Endothelial cell of umbilical vein (primary cell): ENCODE results near the gene DUOX2. TPM values are rescaled to one million over a fixed set of nuclear protein-coding genes. Genes with fewer than 3 reads are reported as not detected.

Source experiments
- BruUV-seq: library from RNA; stranded (reverse); fragments of 400-500 nt; replicated peaks from 2 replicates; lab custom pipeline; 2021; lab: Mats Ljungman, UMichigan
- CTCF ChIA-PET: fragments of 300-600, 350-600 bp; sonication (Branson Sonifier 250); formaldehyde crosslinking; loops from one replicate; lab custom pipeline; 2021; ENCODE audit warnings: antibody characterized with exemption, inconsistent platforms; lab: Charles Lee
- POLR2A ChIA-PET: fragments of 300-600, 350-600 bp; sonication (Branson Sonifier 250); formaldehyde crosslinking; loops from one replicate; lab custom pipeline; 2021; ENCODE audit warnings: antibody characterized with exemption, inconsistent platforms; lab: Charles Lee
- DNase-seq: peaks from one replicate; pipeline ENCODE4 v3.0.0-alpha.2; 2011; ENCODE audit warnings: low read depth, low spot score
- FAIRE-seq: peaks from 2 replicates; lab custom pipeline; 2011; peaks lifted over from hg19 to GRCh38; lab: Jason Lieb, UNC
- H2AFZ ChIP-seq: 2 replicates; pipeline ENCODE4 v1.6.0; 2012; ENCODE audit warnings: low read depth, low read length, control low read depth, inconsistent platforms
- H3K27ac ChIP-seq: 2 replicates; pipeline ENCODE4 v1.5.1; 2011; ENCODE audit warnings: low read depth, mild to moderate bottlenecking, control low read depth, low read length, moderate library complexity; ENCODE audit not compliant: insufficient read depth
- H3K27me3 ChIP-seq, 2 experiments: 2 replicates each; pipeline versions ENCODE4 v1.6.0 to v1.6.1; 2011; ENCODE audit warnings: low read length in 2 of 2, mixed read lengths in 1 of 2; ENCODE audit not compliant: control insufficient read depth in 2 of 2, insufficient read depth in 2 of 2
- H3K36me3 ChIP-seq, 2 experiments: 2 replicates in 1 of 2; 3 replicates in 1 of 2; pipeline ENCODE4 v1.5.1; 2011; ENCODE audit warnings: low read length in 2 of 2, mild to moderate bottlenecking in 1 of 2, moderate library complexity in 1 of 2; ENCODE audit not compliant: control insufficient read depth in 2 of 2, insufficient read depth in 2 of 2; ENCODE audit errors: extremely low read depth in 1 of 2
- H3K4me1 ChIP-seq: 3 replicates; pipeline ENCODE4 v1.5.1; 2011; ENCODE audit warnings: mild to moderate bottlenecking, low read length; ENCODE audit not compliant: control insufficient read depth, insufficient read depth; ENCODE audit errors: extremely low read depth
- H3K4me2 ChIP-seq: 2 replicates; pipeline ENCODE4 v1.6.1; 2011; ENCODE audit warnings: low read length, control low read depth, mixed read lengths; ENCODE audit not compliant: insufficient read depth
- H3K4me3 ChIP-seq, 3 experiments: fragments of 200-600 bp in 1 of 3; sonication (generic), shearing (Covaris generic) in 1 of 3; replicated peaks in 1 of 3; 2 replicates each; pipeline ENCODE4 v1.5.1; 2011 to 2016; ENCODE audit warnings: control low read depth in 3 of 3, low read length in 3 of 3, mild to moderate bottlenecking in 2 of 3, inconsistent platforms in 1 of 3, low read depth in 1 of 3, moderate library complexity in 1 of 3; ENCODE audit not compliant: insufficient read depth in 1 of 3
- H3K79me2 ChIP-seq: 2 replicates; pipeline ENCODE4 v1.6.0; 2012; ENCODE audit warnings: low read length, inconsistent platforms; ENCODE audit not compliant: control insufficient read depth, insufficient read depth
- H3K9ac ChIP-seq: replicated peaks from 2 replicates; pipeline ENCODE3; 2011; ENCODE audit warnings: low read length, control low read depth; ENCODE audit not compliant: insufficient read depth; ENCODE audit errors: extremely low read depth
- H3K9me1 ChIP-seq: replicated peaks from 3 replicates; pipeline ENCODE4 v1.6.0; 2011; ENCODE audit warnings: mild to moderate bottlenecking, low read length; ENCODE audit not compliant: control insufficient read depth, insufficient read depth; ENCODE audit errors: extremely low read depth
- H3K9me3 ChIP-seq: replicated peaks from 2 replicates; pipeline ENCODE4 v1.5.1; 2012; ENCODE audit warnings: low read length, inconsistent platforms; ENCODE audit not compliant: control insufficient read depth, insufficient read depth
- H4K20me1 ChIP-seq: replicated peaks from 2 replicates; pipeline ENCODE3; 2011; ENCODE audit warnings: mild to moderate bottlenecking, low read length; ENCODE audit not compliant: control insufficient read depth, insufficient read depth; ENCODE audit errors: extremely low read depth
- CTCF ChIP-seq, 2 donors: IDR thresholded peaks; 1 replicate in 1 of 2; 2 replicates in 1 of 2; pipeline ENCODE4 v1.5.1; 2011; ENCODE audit warnings: low read length in 2 of 2, mild to moderate bottlenecking in 2 of 2, moderate library complexity in 2 of 2, control low read depth in 1 of 2, inconsistent platforms in 1 of 2, low read depth in 1 of 2; ENCODE audit not compliant: insufficient read depth in 1 of 2; ENCODE audit errors: extremely low read depth in 1 of 2
- EZH2 ChIP-seq: IDR thresholded peaks from 2 replicates; pipeline ENCODE4 v1.6.1; 2012; ENCODE audit warnings: borderline replicate concordance, low read depth, mild to moderate bottlenecking, moderate library complexity, low read length, inconsistent platforms; ENCODE audit not compliant: severe bottlenecking
- FOS ChIP-seq: IDR thresholded peaks from 2 replicates; pipeline ENCODE4 v1.6.1; 2011; ENCODE audit warnings: mild to moderate bottlenecking, low read length, moderate library complexity, borderline replicate concordance; ENCODE audit not compliant: insufficient read depth
- JUN ChIP-seq: IDR thresholded peaks from 2 replicates; pipeline ENCODE4 v1.6.1; 2011; ENCODE audit warnings: borderline replicate concordance, low read depth; ENCODE audit not compliant: insufficient read length, insufficient read depth
- dilution Hi-C: fragments of 300-500 bp; cut with MboI; formaldehyde crosslinking; loops from one replicate; pipeline ENCODE4 v1.15.0; 2019; ENCODE audit warnings: low sequenced_read_pairs; ENCODE audit not compliant: extremely low pct_ligation_motif_present
- intact Hi-C: fragments of 100-400 bp; cut with micrococcal nuclease; formaldehyde crosslinking; loops from one replicate; pipeline ENCODE4 v1.10.0; 2022
- polyA plus RNA-seq, 4 experiments: library from polyadenylated mRNA; depleted of rRNA in 3 of 4; stranded (reverse) in 3 of 4; unstranded in 1 of 4; fragments of >200 nt; gene quantifications; 2 replicates each; pipeline versions ENCODE4 v1.2.1 to v1.2.3, GENCODE V29; 2011 to 2012; ENCODE audit warnings: missing spikeins in 1 of 4
- total RNA-seq: library from RNA; stranded (reverse); gene quantifications from 2 replicates; pipeline ENCODE4 v1.2.3, GENCODE V29; 2021

Gene DUOX2
- total and polyA plus RNA-seq, 2 donors (not counting 3 experiments of a cell fraction or from before 2014, with no cell fraction given), result 0.01 TPM; not detected in 1

GRCh38 chr15:45136378-45136764, 22.4 kb upstream of the DUOX2 start:
- intact Hi-C loops, result no loop called here
- H3K4me1 ChIP-seq, result no peaks in the 10 kb centered on the region

More at GRCh38 chr15:45136378-45136764, 22.4 kb upstream of the DUOX2 start:
- H3K9ac ChIP-seq, result no peak overlapping the region
- DNase-seq (no peak), FAIRE-seq (no peak)
- dilution Hi-C loops, result no loop called here
- BruUV-seq, result no TSS peak
- peaks cover 43 to 48% of the 10 kb centered on the region in 2 experiments for H3K27me3 ChIP-seq
- H3K27ac ChIP-seq, result no peak overlapping the region
- no peaks in the 10 kb centered on the region for H3K79me2 ChIP-seq
- H3K4me2 ChIP-seq, result no peak overlapping the region
- no peaks in the 10 kb centered on the region for H3K9me3 ChIP-seq
- H4K20me1 ChIP-seq, result no peaks in the 10 kb centered on the region
- H3K36me3 ChIP-seq, result no peaks in the 10 kb centered on the region
- no peaks in the 10 kb centered on the region for H3K9me1 ChIP-seq
- H2AFZ ChIP-seq, result no peak overlapping the region
- ChIA-PET POLR2A (no interaction called here), CTCF (interaction anchor here (1.6 to 3.5 kb wide), 2 partner anchors 10 to 18 kb away, joined by 5 to 22 read pairs (median 10); no protein-coding TSS in a partner anchor)
- TF ChIP-seq EZH2 (no peak), CTCF (IDR thresholded peaks at IDR 0.05; ENCODE audit: extremely low read depth in 1 of 2, insufficient read depth in 1 of 2, low read depth in 1 of 2, low read length in 2 of 2) (peak in 1 of 2 donors; percentile 22), FOS (no peak), JUN (no peak)
- H3K4me3 ChIP-seq, result no peak overlapping the region
